Ascending aorta (tissue), 2 donors: Measurements from ENCODE around the gene PARN. TPM values are rescaled to one million over a fixed set of nuclear protein-coding genes. Genes with fewer than 3 reads are reported as not detected.

ENCODE experiments used
- DNase-seq, 2 donors: peaks; one replicate each; pipeline ENCODE4 v3.0.0-alpha.2; 2019; ENCODE audit warnings: low spot score in 2 of 2
- H3K27ac ChIP-seq, 2 donors: fragments of 200-600 bp; sonication (generic); one replicate each; pipeline ENCODE4 v1.5.1; 2016 to 2017; ENCODE audit warnings: mild to moderate bottlenecking in 1 of 2
- H3K27me3 ChIP-seq: fragments of 200-600 bp; sonication (generic); one replicate; pipeline ENCODE4 v1.5.1; 2017
- H3K36me3 ChIP-seq, 2 donors: fragments of 200-600 bp; sonication (generic); one replicate each; pipeline ENCODE4 v1.5.1; 2016
- H3K4me1 ChIP-seq, 2 donors: fragments of 200-600 bp; sonication (generic); one replicate each; pipeline ENCODE4 v1.5.1; 2016 to 2017; ENCODE audit warnings: mild to moderate bottlenecking in 1 of 2
- H3K4me3 ChIP-seq, 2 donors: fragments of 200-600 bp; sonication (generic); one replicate each; pipeline ENCODE4 v1.5.1; 2016 to 2017; ENCODE audit warnings: mild to moderate bottlenecking in 1 of 2
- H3K9me3 ChIP-seq, 2 donors: fragments of 200-600 bp; sonication (generic); one replicate each; pipeline ENCODE4 v1.5.1; 2016
- CTCF ChIP-seq, 3 experiments: fragments of 200-600 bp in 2 of 3; fragments of 450-650 bp in 1 of 3; sonication (generic) in 2 of 3; IDR thresholded peaks; one replicate each; pipeline ENCODE4 v1.5.1; 2016 to 2019; ENCODE audit warnings: antibody characterized with exemption in 3 of 3, mild to moderate bottlenecking in 1 of 3, moderate library complexity in 1 of 3
- intact Hi-C: fragments of 100-400 bp; cut with DNase I; formaldehyde crosslinking; loops from one replicate; pipeline ENCODE4 v1.15.1; 2023
- total RNA-seq: library from RNA; depleted of rRNA; stranded (reverse); fragments of >200 nt; gene quantifications from one replicate; pipeline ENCODE4 v1.1.0, GENCODE V29; 2016

The PARN gene
- total RNA-seq, 1 donor from 2014 or later = 3.8 TPM

DNA sequence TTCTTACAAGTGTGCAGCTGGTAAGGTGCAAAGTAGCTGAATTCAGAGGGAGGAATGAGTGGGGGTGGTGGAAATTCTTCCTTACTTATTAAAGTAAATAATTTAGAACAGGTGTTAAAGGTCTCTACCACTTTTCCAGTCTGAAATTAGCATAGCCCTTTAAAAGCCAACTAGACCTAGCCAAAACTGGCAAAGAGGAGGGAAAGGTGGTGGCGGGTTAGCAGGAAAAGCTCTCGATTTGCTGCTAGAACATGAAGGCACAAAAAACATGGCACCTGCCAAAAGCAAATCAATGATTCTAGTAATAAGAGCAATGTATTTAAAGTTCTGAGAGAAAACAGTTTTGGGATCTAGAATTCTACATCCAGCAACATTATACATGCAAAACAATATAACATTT lies 157.7 kb downstream of the PARN start:
- DNase-seq = no peak
- intact Hi-C loops = no loop called here
- H3K27ac ChIP-seq = no peak overlapping the region
- H3K4me1 ChIP-seq = no peaks in the 10 kb centered on the region
- H3K27me3 ChIP-seq = no peaks in the 10 kb centered on the region
- H3K4me3 ChIP-seq = no peak overlapping the region
- no peaks in the 10 kb centered on the region for H3K36me3 ChIP-seq
- TF ChIP-seq CTCF (IDR thresholded peaks at IDR 0.05) = no peak
- H3K9me3 ChIP-seq = no peaks in the 10 kb centered on the region

- Histone ChIP-seq H3K4me1 (no peaks in the 10 kb centered on the region), H3K9me3 (no peaks in the 10 kb centered on the region), H3K36me3 (no peaks in the 10 kb centered on the region), H3K4me3 (no peak overlapping the region), H3K27me3 (no peaks in the 10 kb centered on the region), H3K27ac (no peak overlapping the region)
- intact Hi-C loops = no loop called here
- DNase-seq = no peak
- no peak for TF ChIP-seq CTCF (IDR thresholded peaks at IDR 0.05)
Observed at GRCh38 chr16:14470788-14471187, 159.3 kb downstream of the PARN start.

- Histone ChIP-seq H3K27ac (no peak overlapping the region), H3K9me3 (peaks cover 5 to 9% of the 10 kb centered on the region in 2 donors), H3K4me1 (no peaks in the 10 kb centered on the region), H3K4me3 (no peak overlapping the region), H3K36me3 (peaks cover 5 to 6% of the 10 kb centered on the region in 2 donors), H3K27me3 (no peaks in the 10 kb centered on the region)
- DNase-seq = no peak
- no peak for TF ChIP-seq CTCF (IDR thresholded peaks at IDR 0.05)
- intact Hi-C loops = no loop called here
Observed at GRCh38 chr16:14465799-14466198, 164.3 kb downstream of the PARN start.

DNA sequence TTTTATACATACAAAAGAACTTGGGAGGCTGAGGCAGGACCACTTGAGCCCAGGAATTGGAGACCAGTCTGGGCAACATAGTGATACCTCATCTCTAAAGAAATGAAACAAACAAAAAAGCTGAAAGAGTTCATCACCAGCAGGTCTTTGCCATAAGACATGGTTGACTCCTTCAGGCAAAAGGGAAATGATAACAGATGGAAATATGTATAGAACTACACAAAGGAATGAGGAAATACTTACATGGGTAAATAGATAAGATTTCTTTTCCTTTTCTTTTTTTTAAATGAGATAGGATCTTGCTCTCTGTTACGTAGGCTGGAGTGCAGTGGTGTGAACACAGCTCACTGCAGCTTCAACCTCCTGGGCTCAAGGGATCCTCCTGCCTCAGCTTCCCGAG lies 165.3 kb downstream of the PARN start:
- Histone ChIP-seq H3K27ac (no peak overlapping the region), H3K4me1 (no peaks in the 10 kb centered on the region), H3K36me3 (peaks cover 5 to 10% of the 10 kb centered on the region in 2 donors), H3K27me3 (no peaks in the 10 kb centered on the region), H3K4me3 (no peak overlapping the region), H3K9me3 (peaks cover 5 to 9% of the 10 kb centered on the region in 2 donors)
- TF ChIP-seq CTCF (IDR thresholded peaks at IDR 0.05) = no peak
- no peak for DNase-seq
- intact Hi-C loops = no loop called here

DNA sequence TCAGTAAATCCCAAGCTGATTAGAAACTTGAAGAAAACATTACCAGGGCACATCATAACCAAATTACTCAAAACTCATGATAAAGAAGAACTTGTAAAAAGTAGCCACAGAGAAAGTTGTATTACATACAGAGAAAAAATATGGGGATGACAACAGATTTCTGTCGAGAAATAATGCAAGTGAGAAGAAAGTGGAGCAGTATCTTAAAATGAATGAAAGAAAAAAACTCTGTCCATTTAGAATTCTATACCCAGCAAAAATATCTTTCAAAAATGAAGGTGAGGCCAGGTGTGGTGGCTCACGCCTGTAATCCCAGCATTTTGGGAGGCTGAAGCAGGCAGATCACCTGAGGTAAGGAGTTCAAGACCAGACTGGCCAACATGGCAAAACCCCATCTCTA lies 165.9 kb downstream of the PARN start:
- Histone ChIP-seq H3K4me3 (no peak overlapping the region), H3K27ac (no peak overlapping the region), H3K27me3 (no peaks in the 10 kb centered on the region), H3K4me1 (no peaks in the 10 kb centered on the region), H3K36me3 (peaks cover 5 to 10% of the 10 kb centered on the region in 2 donors), H3K9me3 (peaks cover 5 to 9% of the 10 kb centered on the region in 2 donors)
- no peak for DNase-seq
- intact Hi-C loops = no loop called here
- no peak for TF ChIP-seq CTCF (IDR thresholded peaks at IDR 0.05)

DNA sequence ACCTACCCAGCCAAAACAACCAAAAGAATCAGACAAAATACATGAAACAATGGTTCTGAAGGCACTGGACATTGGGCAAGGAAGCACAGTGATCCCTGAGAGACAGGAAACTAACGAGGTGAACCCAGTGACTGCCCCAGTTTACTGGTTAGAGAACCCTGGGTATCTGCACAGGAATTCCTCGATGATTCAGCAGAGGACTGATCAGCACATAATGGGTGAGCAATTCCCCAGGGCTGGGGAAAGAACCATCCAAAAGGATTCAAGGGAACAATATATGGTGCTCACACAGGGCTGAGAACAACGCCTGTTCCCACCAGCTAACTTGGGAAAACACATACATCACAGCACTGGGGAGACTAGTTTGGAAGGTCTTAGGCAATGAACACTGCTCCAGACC lies 167.2 kb downstream of the PARN start:
- Histone ChIP-seq H3K27ac (no peak overlapping the region), H3K27me3 (no peaks in the 10 kb centered on the region), H3K4me3 (no peak overlapping the region), H3K9me3 (peaks cover 5 to 9% of the 10 kb centered on the region in 2 donors), H3K4me1 (no peaks in the 10 kb centered on the region), H3K36me3 (peaks cover 5 to 10% of the 10 kb centered on the region in 2 donors)
- intact Hi-C loops = no loop called here
- DNase-seq = no peak
- no peak for TF ChIP-seq CTCF (IDR thresholded peaks at IDR 0.05)
